Measurements from ENCODE around the gene E2F6. TPM values are rescaled to one million over a fixed set of nuclear protein-coding genes. Genes with fewer than 3 reads are reported as not detected.

The E2F6 gene
- total and polyA plus RNA-seq, 2 experiments from 2014 or later = 13.8 to 23.1 TPM

- Histone ChIP-seq H4K20me1 (ENCODE audit: insufficient read depth, poor library complexity, severe bottlenecking) (no peaks in the 10 kb centered on the region), H3K27ac (peak overlapping the region; percentile 21), H3K4me2 (no peak overlapping the region), H3K4me3 (no peak overlapping the region), H3K36me3 (replicated peaks; ENCODE audit: insufficient read depth, low read depth) (no peaks in the 10 kb centered on the region), H3K9me3 (ENCODE audit: low read depth) (no peaks in the 10 kb centered on the region), H3K27me3 (no peaks in the 10 kb centered on the region), H3K9me2 (replicated peaks; ENCODE audit: insufficient read depth) (no peaks in the 10 kb centered on the region), H2AFZ (no peak overlapping the region), H3K4me1 (ENCODE audit: insufficient read depth) (no peaks in the 10 kb centered on the region), H3K79me2 (no peaks in the 10 kb centered on the region)
- 98% methylated on average over 9 of the region's 9 CpGs for WGBS (ENCODE audit: low lambda C conversion rate, missing lambda C conversion rate)
- no peak for DNase-seq (ENCODE audit: low spot score)
- TF ChIP-seq EZH2phosphoT487 (IDR thresholded peaks at IDR 0.05; ENCODE audit: low read depth, severe bottlenecking, unreplicated experiment) (no peak), CTCF (IDR thresholded peaks at IDR 0.05; ENCODE audit: poor library complexity) (no peak), EZH2 (IDR thresholded peaks at IDR 0.05; ENCODE audit: borderline replicate concordance) (no peak)
Observed at GRCh38 chr2:11438555-11439080, 27.3 kb downstream of the E2F6 start.

GRCh38 chr2:11437602-11438001 lies 28.4 kb downstream of the E2F6 start:
- Histone ChIP-seq H2AFZ (no peak overlapping the region), H3K36me3 (replicated peaks; ENCODE audit: insufficient read depth, low read depth) (no peaks in the 10 kb centered on the region), H3K27ac (no peak overlapping the region), H4K20me1 (ENCODE audit: insufficient read depth, poor library complexity, severe bottlenecking) (no peaks in the 10 kb centered on the region), H3K4me3 (no peak overlapping the region), H3K9me2 (replicated peaks; ENCODE audit: insufficient read depth) (no peaks in the 10 kb centered on the region), H3K4me2 (no peak overlapping the region), H3K27me3 (no peaks in the 10 kb centered on the region), H3K4me1 (ENCODE audit: insufficient read depth) (no peaks in the 10 kb centered on the region), H3K79me2 (no peaks in the 10 kb centered on the region), H3K9me3 (ENCODE audit: low read depth) (no peaks in the 10 kb centered on the region)
- no peak for DNase-seq (ENCODE audit: low spot score)
- TF ChIP-seq CTCF (IDR thresholded peaks at IDR 0.05; ENCODE audit: poor library complexity) = no peak
- TF ChIP-seq EZH2 (IDR thresholded peaks at IDR 0.05; ENCODE audit: borderline replicate concordance) = no peak
- no peak for TF ChIP-seq EZH2phosphoT487 (IDR thresholded peaks at IDR 0.05; ENCODE audit: low read depth, severe bottlenecking, unreplicated experiment)
- WGBS (ENCODE audit: low lambda C conversion rate, missing lambda C conversion rate) = 88% methylated on average over 5 of the region's 5 CpGs

- no peaks in the 10 kb centered on the region for H3K27me3 ChIP-seq
- H3K9me2 ChIP-seq (replicated peaks; ENCODE audit: insufficient read depth) = no peaks in the 10 kb centered on the region
- DNase-seq (ENCODE audit: low spot score) = no peak
- WGBS (ENCODE audit: low lambda C conversion rate, missing lambda C conversion rate) = 96% methylated on average over 8 of the region's 8 CpGs
- H3K4me1 ChIP-seq (ENCODE audit: insufficient read depth) = no peaks in the 10 kb centered on the region
- H3K27ac ChIP-seq = no peak overlapping the region
- no peaks in the 10 kb centered on the region for H3K9me3 ChIP-seq (ENCODE audit: low read depth)
- H4K20me1 ChIP-seq (ENCODE audit: insufficient read depth, poor library complexity, severe bottlenecking) = no peaks in the 10 kb centered on the region
- no peaks in the 10 kb centered on the region for H3K36me3 ChIP-seq (replicated peaks; ENCODE audit: insufficient read depth, low read depth)
- H2AFZ ChIP-seq = no peak overlapping the region
- no peak overlapping the region for H3K4me2 ChIP-seq
- no peak overlapping the region for H3K4me3 ChIP-seq
- no peak for TF ChIP-seq EZH2 (IDR thresholded peaks at IDR 0.05; ENCODE audit: borderline replicate concordance)
- no peaks in the 10 kb centered on the region for H3K79me2 ChIP-seq
Observed at GRCh38 chr2:11435036-11435435, 30.9 kb downstream of the E2F6 start.

GRCh38 chr2:11434443-11434842 lies 31.5 kb downstream of the E2F6 start:
- 94% methylated on average over 7 of the region's 7 CpGs for WGBS (ENCODE audit: low lambda C conversion rate, missing lambda C conversion rate)
- H3K9me2 ChIP-seq (replicated peaks; ENCODE audit: insufficient read depth) = no peaks in the 10 kb centered on the region
- TF ChIP-seq EZH2phosphoT487 (IDR thresholded peaks at IDR 0.05; ENCODE audit: low read depth, severe bottlenecking, unreplicated experiment) (no peak), CTCF (IDR thresholded peaks at IDR 0.05; ENCODE audit: poor library complexity) (no peak), EZH2 (IDR thresholded peaks at IDR 0.05; ENCODE audit: borderline replicate concordance) (no peak)
- no peak for DNase-seq (ENCODE audit: low spot score)
- no peak overlapping the region for H3K27ac ChIP-seq
- no peaks in the 10 kb centered on the region for H3K27me3 ChIP-seq
- no peak overlapping the region for H3K4me2 ChIP-seq
- no peak overlapping the region for H2AFZ ChIP-seq
- no peaks in the 10 kb centered on the region for H3K9me3 ChIP-seq (ENCODE audit: low read depth)
- H3K4me3 ChIP-seq = no peak overlapping the region
- no peaks in the 10 kb centered on the region for H3K79me2 ChIP-seq
- no peaks in the 10 kb centered on the region for H4K20me1 ChIP-seq (ENCODE audit: insufficient read depth, poor library complexity, severe bottlenecking)
- H3K36me3 ChIP-seq (replicated peaks; ENCODE audit: insufficient read depth, low read depth) = no peaks in the 10 kb centered on the region
- no peaks in the 10 kb centered on the region for H3K4me1 ChIP-seq (ENCODE audit: insufficient read depth)
